Upper lobe of left lung (tissue), 4 donors: Measurements from ENCODE around the gene CDC42SE1.

Experiments used
- EP300 ChIP-seq, 4 donors: sonication (generic); formaldehyde crosslinking; IDR thresholded peaks; one replicate each; pipeline ENCODE4 v1.5.1; 2017; ENCODE audit warnings: antibody characterized with exemption in 4 of 4, control low read depth in 2 of 4
- POLR2A ChIP-seq, 4 donors: fragments of 450-650 bp; IDR thresholded peaks; one replicate each; pipeline ENCODE4 v1.5.1; 2016 to 2017; ENCODE audit warnings: antibody characterized with exemption in 4 of 4, mild to moderate bottlenecking in 2 of 4
- POLR2AphosphoS5 ChIP-seq, 2 donors: sonication (generic); formaldehyde crosslinking; IDR thresholded peaks; one replicate each; pipeline ENCODE4 v1.5.1; 2017; ENCODE audit warnings: antibody characterized with exemption in 2 of 2
- TF ChIP-seq, protein P1 (sequence below), 6 experiments: fragments of 450-650 bp in 4 of 6; fragments of 200-600 bp in 2 of 6; sonication (generic) in 2 of 6; IDR thresholded peaks; one replicate each; pipeline ENCODE4 v1.5.1; 2016 to 2019; ENCODE audit warnings: antibody characterized with exemption in 6 of 6

DNA sequence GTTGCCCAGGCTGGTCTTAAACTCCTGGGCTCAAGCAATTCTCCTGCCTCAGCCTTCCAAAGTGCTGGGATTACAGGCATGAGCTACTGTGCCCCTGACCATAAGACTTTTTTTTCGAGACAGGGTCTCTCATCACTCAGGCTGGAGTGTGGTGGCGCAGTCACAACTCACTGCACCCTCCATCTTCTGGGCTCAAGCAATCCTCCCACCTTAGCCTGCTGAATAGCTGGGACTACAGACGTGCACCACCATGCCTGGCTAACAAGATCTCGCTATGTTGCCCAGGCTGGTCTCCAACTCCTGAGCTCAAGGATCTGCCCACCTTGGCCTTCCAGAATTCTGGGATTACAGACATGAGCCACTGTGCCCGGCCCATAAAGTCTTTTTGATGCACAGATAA lies 10.0 kb downstream of the CDC42SE1 start:
- no peak for TF ChIP-seq POLR2A (IDR thresholded peaks at IDR 0.05)
- TF ChIP-seq, protein P1, sequence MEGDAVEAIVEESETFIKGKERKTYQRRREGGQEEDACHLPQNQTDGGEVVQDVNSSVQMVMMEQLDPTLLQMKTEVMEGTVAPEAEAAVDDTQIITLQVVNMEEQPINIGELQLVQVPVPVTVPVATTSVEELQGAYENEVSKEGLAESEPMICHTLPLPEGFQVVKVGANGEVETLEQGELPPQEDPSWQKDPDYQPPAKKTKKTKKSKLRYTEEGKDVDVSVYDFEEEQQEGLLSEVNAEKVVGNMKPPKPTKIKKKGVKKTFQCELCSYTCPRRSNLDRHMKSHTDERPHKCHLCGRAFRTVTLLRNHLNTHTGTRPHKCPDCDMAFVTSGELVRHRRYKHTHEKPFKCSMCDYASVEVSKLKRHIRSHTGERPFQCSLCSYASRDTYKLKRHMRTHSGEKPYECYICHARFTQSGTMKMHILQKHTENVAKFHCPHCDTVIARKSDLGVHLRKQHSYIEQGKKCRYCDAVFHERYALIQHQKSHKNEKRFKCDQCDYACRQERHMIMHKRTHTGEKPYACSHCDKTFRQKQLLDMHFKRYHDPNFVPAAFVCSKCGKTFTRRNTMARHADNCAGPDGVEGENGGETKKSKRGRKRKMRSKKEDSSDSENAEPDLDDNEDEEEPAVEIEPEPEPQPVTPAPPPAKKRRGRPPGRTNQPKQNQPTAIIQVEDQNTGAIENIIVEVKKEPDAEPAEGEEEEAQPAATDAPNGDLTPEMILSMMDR (IDR thresholded peaks at IDR 0.05): no peak
- no peak for TF ChIP-seq POLR2AphosphoS5 (IDR thresholded peaks at IDR 0.05)
- TF ChIP-seq EP300 (IDR thresholded peaks at IDR 0.05): no peak
